NCI-H2196 (cell line): ENCODE data around the gene TMEM183A.

ENCODE experiments used
- DNase-seq: peaks from one replicate; lab custom pipeline; 2025; ENCODE audit not compliant: unreplicated experiment; lab: John Stamatoyannopoulos, UW

The TMEM183A gene

GRCh38 chr1:203066965-203067364, 59.8 kb downstream of the TMEM183A start:
- DNase-seq = no peak

DNA sequence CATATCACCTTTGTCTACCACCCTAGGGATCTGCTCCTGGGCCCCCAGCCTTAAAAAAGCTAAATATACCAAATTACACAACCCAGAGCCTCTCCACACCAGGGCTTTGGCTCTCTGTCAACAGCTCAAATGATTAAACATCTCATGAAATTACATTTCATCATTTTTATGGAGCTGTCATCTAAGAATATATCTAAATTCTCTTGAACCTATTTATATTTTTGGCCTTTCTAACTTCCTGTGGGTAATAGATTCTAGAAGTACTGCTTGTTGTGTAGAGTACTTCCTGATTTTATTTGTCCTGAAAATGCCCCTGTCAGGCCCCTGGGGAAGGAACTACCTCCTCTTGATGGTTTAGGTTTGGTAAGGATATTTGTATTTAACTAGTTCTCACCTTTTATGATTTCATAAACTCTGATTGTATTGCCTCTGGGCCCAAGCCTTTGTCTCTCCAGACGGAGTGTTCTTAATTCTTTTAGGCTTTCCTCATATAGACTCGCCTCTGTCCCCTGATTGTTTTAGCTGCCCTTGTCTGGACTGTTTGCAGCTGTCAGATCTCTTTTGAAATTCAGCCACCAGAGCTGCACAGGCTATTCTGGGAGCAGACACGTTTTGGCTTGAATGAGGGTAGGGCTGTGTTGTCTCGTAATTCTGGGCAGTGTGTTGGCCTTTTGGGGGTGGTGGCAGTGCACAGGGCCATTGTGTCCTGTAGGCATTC, 62.0 kb downstream of the TMEM183A start:
- DNase-seq = no peak

- DNase-seq = no peak
Observed at GRCh38 chr1:203072002-203072602, 64.9 kb downstream of the TMEM183A start.

DNA sequence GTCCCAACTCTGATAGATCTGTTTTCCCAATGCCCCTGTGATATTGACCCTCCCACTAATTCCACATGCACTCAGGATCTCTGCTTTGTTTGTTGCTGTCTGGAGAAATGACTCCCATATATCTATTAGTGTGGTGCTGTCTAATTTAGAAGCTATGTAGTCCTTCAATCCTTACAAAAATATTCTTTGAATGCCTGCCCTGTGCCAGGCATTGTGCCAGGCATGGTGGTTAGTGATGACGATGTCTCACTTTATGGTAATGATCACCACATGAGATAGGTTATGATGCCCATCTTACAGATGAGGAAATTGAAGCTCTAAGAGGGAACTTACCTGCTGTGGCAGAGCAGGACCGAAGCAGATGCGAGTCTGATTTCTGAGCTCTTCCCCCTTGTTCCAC, 65.7 kb downstream of the TMEM183A start:
- DNase-seq = no peak

DNA sequence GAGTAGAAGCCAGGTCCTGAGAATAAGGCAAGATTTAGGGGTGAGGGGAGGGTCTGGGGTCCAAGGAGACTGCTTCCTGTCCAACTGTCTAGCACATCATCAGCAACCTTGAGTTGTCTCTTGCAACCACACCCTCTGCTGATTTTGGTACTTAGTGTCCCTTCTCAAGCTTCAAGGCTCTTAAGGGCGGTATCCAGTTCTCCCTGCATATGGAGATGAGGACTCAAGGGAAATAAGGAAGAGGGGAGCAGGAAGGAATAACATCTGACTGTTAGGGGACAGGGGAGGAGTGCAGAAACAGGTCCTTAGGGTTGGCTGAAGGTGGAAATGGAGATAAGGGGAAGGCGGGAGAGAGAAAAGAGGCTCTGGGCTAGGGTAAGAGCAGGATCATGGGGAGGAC, 66.3 kb downstream of the TMEM183A start:
- DNase-seq = no peak
